Measurements from ENCODE around the gene CDK5RAP3.
A peak's percentile ranks its signal among the peaks of the same experiment; 100 is the strongest.

Gene CDK5RAP3

GRCh38 chr17:47990962-47991731 lies 20.2 kb downstream of the CDK5RAP3 start:
- H3K4me3 ChIP-seq (ENCODE audit: low read depth, low read length) = no peak overlapping the region

GRCh38 chr17:47992216-47992615 lies 21.3 kb downstream of the CDK5RAP3 start:
- DNase-seq (ENCODE audit: low read depth) = no peak
- TF ChIP-seq CTCF (conservative IDR thresholded peaks at IDR 0.05; ENCODE audit: low read depth, low read length) = no peak
- no peak overlapping the region for H3K4me3 ChIP-seq (ENCODE audit: low read depth, low read length)

More at GRCh38 chr17:47990962-47991731, 20.2 kb downstream of the CDK5RAP3 start:
- no peak for TF ChIP-seq CTCF (conservative IDR thresholded peaks at IDR 0.05; ENCODE audit: low read depth, low read length)
- DNase-seq (ENCODE audit: low read depth) = peak; percentile 27

GRCh38 chr17:47993031-47993564 lies 22.2 kb downstream of the CDK5RAP3 start:
- H3K4me3 ChIP-seq (ENCODE audit: low read depth, low read length) = no peak overlapping the region
- DNase-seq (ENCODE audit: low read depth) = no peak
- no peak for TF ChIP-seq CTCF (conservative IDR thresholded peaks at IDR 0.05; ENCODE audit: low read depth, low read length)

- no peak overlapping the region for H3K4me3 ChIP-seq (ENCODE audit: low read depth, low read length)
- no peak for TF ChIP-seq CTCF (conservative IDR thresholded peaks at IDR 0.05; ENCODE audit: low read depth, low read length)
- no peak for DNase-seq (ENCODE audit: low read depth)
Measured at GRCh38 chr17:47993964-47994363, 23.1 kb downstream of the CDK5RAP3 start.

GRCh38 chr17:47994724-47995123 lies 23.8 kb downstream of the CDK5RAP3 start:
- TF ChIP-seq CTCF (conservative IDR thresholded peaks at IDR 0.05; ENCODE audit: low read depth, low read length) = no peak
- no peak for DNase-seq (ENCODE audit: low read depth)
- no peak overlapping the region for H3K4me3 ChIP-seq (ENCODE audit: low read depth, low read length)

GRCh38 chr17:47995241-47995935 lies 24.5 kb downstream of the CDK5RAP3 start:
- no peak for TF ChIP-seq CTCF (conservative IDR thresholded peaks at IDR 0.05; ENCODE audit: low read depth, low read length)
- no peak overlapping the region for H3K4me3 ChIP-seq (ENCODE audit: low read depth, low read length)
- DNase-seq (ENCODE audit: low read depth) = no peak

Data from choroid plexus epithelial cell (primary cell).